ENCODE data around the gene NEDD4L.

NEDD4L gene

GRCh38 chr18:58125183-58125582, 81.2 kb downstream of the NEDD4L start:
- DNase-seq = no peak

GRCh38 chr18:58125756-58126155, 81.7 kb downstream of the NEDD4L start:
- no peak for DNase-seq

- DNase-seq = no peak
Measured at GRCh38 chr18:58128381-58129374, 84.7 kb downstream of the NEDD4L start.

GRCh38 chr18:58132595-58133261, 88.7 kb downstream of the NEDD4L start:
- no peak for DNase-seq

- DNase-seq = no peak
Measured at GRCh38 chr18:58135183-58135641, 91.2 kb downstream of the NEDD4L start.

GRCh38 chr18:58135701-58136331, 91.8 kb downstream of the NEDD4L start:
- DNase-seq = peak; percentile 66 to 76

GRCh38 chr18:58136879-58137278, 92.9 kb downstream of the NEDD4L start:
- DNase-seq = no peak

- DNase-seq = no peak
Measured at GRCh38 chr18:58139459-58140386, 95.7 kb downstream of the NEDD4L start.

- no peak for DNase-seq
Measured at GRCh38 chr18:58140387-58141325, 96.6 kb downstream of the NEDD4L start.

GRCh38 chr18:58143386-58143785, 99.4 kb downstream of the NEDD4L start:
- no peak for DNase-seq

GRCh38 chr18:58144106-58144505, 100.1 kb downstream of the NEDD4L start:
- no peak for DNase-seq

- no peak for DNase-seq
Measured at GRCh38 chr18:58144671-58145285, 100.8 kb downstream of the NEDD4L start.

GRCh38 chr18:58146099-58146498, 102.1 kb downstream of the NEDD4L start:
- no peak for DNase-seq

GRCh38 chr18:58148954-58149471, 105.0 kb downstream of the NEDD4L start:
- no peak for DNase-seq

GRCh38 chr18:58150772-58151171, 106.7 kb downstream of the NEDD4L start:
- DNase-seq = no peak

GRCh38 chr18:58152216-58152615, 108.2 kb downstream of the NEDD4L start:
- DNase-seq = no peak

- no peak for DNase-seq
Measured at GRCh38 chr18:58152891-58153290, 108.9 kb downstream of the NEDD4L start.

GRCh38 chr18:58156516-58156915, 112.5 kb downstream of the NEDD4L start:
- DNase-seq = no peak

- DNase-seq = no peak
Measured at GRCh38 chr18:58157237-58157636, 113.2 kb downstream of the NEDD4L start.

GRCh38 chr18:58158008-58158407, 114.0 kb downstream of the NEDD4L start:
- DNase-seq = no peak
